PFSK-1 (cell line): ENCODE measurements around the gene CARHSP1. TPM values are rescaled to one million over a fixed set of nuclear protein-coding genes. Genes with fewer than 3 reads are reported as not detected.

ENCODE experiments used
- FOXP2 ChIP-seq: optimal IDR thresholded peaks from 2 replicates; pipeline ENCODE3; 2011; ENCODE audit warnings: borderline replicate concordance, control low read depth, inconsistent platforms; ENCODE audit not compliant: insufficient read depth; ENCODE audit errors: extremely low read length, extremely low read depth
- POLR2AphosphoS5 ChIP-seq: IDR thresholded peaks from 2 replicates; pipeline ENCODE4 v1.6.1; 2012; ENCODE audit warnings: low read depth, mild to moderate bottlenecking, control low read depth, low read length, moderate library complexity
- REST ChIP-seq, 2 experiments: IDR thresholded peaks; 2 replicates each; pipeline versions ENCODE4 v1.6.1 to v1.8.0; 2011 to 2012; ENCODE audit warnings: low read depth in 2 of 2, low read length in 2 of 2, control low read depth in 1 of 2, inconsistent platforms in 1 of 2, mild to moderate bottlenecking in 1 of 2, moderate library complexity in 1 of 2; ENCODE audit not compliant: insufficient read depth in 1 of 2
- SIN3A ChIP-seq: IDR thresholded peaks from 2 replicates; pipeline ENCODE4 v1.6.1; 2012; ENCODE audit warnings: mild to moderate bottlenecking, low read length, moderate library complexity, borderline replicate concordance; ENCODE audit not compliant: insufficient read depth
- TAF1 ChIP-seq: IDR thresholded peaks from 2 replicates; pipeline ENCODE4 v1.6.1; 2012; ENCODE audit warnings: low read length, control low read depth, borderline replicate concordance; ENCODE audit not compliant: insufficient read depth
- polyA plus RNA-seq: library from polyadenylated mRNA; unstranded; fragments of >200 nt; gene quantifications from one replicate; pipeline ENCODE4 v1.2.1, GENCODE V29; 2012; ENCODE audit warnings: low read depth, missing spikeins; ENCODE audit not compliant: insufficient read length

Gene CARHSP1
- polyA plus RNA-seq = 148 TPM

GRCh38 chr16:8868416-8869211 is at the start of gene CARHSP1:
Gene CARHSP1, minus strand, starts transcription at chr16:8869006. Its CDS starts 9,678 bp downstream, at chr16:8859328.
- 0 out of 4 replicates have a peak, but pooled peaks of 1 of the 2 experiments have one; percentile 4 for TF ChIP-seq REST (IDR thresholded peaks at IDR 0.05; ENCODE audit: insufficient read depth in 1 of 2, low read depth in 2 of 2, low read length in 2 of 2)
- TF ChIP-seq POLR2AphosphoS5 = peak; percentile 85
- TF ChIP-seq FOXP2 = peak; percentile 52
- peak; percentile 72; the same call in 1 of the 2 replicates for TF ChIP-seq TAF1
- 0 out of 2 replicates have a peak, but pooled peaks have one; percentile 11 for TF ChIP-seq SIN3A

DNA sequence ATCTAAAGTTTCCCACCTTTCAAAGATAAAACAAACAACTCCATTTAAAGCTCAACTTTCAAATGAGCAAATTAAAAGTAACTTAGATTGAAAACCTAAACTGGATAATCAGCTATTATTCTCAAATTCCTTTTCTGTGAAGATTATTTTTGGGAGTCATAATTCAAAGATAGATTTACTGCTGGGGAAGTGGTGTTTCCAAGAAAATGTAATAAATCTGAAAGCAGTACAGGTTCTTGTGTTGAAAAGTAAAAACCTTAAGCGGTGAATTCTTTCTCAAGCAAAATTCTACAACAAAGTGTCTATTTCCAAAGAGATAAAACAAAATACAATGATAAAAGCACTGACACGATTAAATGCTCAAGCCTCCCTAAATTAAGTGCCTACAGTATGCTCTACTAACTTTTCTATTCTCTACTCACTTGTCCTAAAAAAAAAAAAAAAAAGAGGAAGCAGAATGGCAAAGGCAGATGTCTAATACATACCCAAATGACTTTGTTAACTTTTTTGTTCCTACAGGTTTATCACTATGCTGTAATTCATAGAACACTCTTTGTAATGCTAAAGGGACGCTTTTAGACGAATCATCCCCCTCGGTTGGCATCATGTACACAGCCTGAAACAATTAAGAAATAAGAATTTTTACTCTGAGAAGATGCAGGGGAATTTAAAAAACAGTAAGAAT is 47.9 kb upstream of the CARHSP1 start:
- TF ChIP-seq REST (IDR thresholded peaks at IDR 0.05; ENCODE audit: insufficient read depth in 1 of 2, low read depth in 2 of 2, low read length in 2 of 2) (no peak), TAF1 (no peak), FOXP2 (no peak), SIN3A (no peak)

DNA sequence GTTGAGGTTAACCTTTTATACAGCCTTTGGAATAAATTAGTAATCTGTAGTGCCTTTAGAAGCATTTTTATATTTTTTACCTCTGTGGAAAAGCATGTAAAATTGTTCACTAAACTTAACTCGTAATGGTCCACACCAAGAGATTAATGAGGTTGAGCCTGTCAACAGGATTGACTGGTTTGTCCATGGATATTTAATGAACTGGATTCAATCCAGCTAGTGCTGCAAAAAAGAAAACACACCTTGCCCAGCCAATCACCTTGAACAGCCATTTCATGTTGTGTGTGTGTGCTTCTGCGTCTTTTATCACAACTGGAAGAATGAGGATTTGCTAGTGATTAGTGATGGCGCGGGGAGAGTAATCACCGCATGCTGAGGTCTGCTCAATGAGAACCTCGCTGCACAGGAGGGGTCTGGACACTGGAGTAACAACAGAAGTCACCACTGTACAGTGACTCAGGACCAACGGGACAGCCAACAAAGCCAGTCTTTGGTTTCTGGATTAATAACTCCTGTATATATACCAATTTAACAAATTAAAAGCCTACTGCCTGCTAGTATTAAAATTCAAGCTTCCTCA is 47.0 kb upstream of the CARHSP1 start:
- TF ChIP-seq REST (IDR thresholded peaks at IDR 0.05; ENCODE audit: insufficient read depth in 1 of 2, low read depth in 2 of 2, low read length in 2 of 2) (no peak), FOXP2 (no peak), TAF1 (no peak), SIN3A (no peak), POLR2AphosphoS5 (no peak)

DNA sequence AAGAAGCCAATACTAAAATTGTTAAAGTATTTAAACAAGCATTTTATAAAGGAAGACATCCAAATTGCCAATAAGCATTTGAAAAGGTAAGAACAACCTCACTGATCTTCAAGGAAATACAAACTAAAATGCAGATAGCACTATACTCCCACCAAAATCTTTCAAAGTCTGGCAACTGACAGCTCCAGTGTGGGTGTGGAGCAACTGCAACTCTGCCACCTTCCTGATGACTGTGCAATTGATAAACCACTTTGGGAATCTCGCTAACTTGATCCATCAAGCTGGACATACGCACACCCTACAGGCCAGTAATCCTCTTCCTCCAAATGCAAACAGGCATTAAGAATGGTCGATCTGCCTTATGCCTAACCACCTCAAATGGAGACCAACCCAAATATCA is 45.3 kb upstream of the CARHSP1 start:
- TF ChIP-seq TAF1 (no peak), REST (IDR thresholded peaks at IDR 0.05; ENCODE audit: insufficient read depth in 1 of 2, low read depth in 2 of 2, low read length in 2 of 2) (no peak), SIN3A (no peak), POLR2AphosphoS5 (no peak), FOXP2 (no peak)
